H9 (cell line): ENCODE results near the gene TUBGCP6. TPM values are rescaled to one million over a fixed set of nuclear protein-coding genes. Genes with fewer than 3 reads are reported as not detected.

Experiments used
- DNase-seq: peaks from one replicate; pipeline ENCODE4 v3.0.0-alpha.2; 2017
- H2AFZ ChIP-seq: one replicate; pipeline ENCODE4 v1.6.1; 2013; ENCODE audit warnings: mild to moderate bottlenecking, low read length, control low read depth, moderate library complexity
- H2AK5ac ChIP-seq: 2 replicates; pipeline ENCODE4 v1.6.1; 2013; ENCODE audit warnings: low read length, control low read depth, mixed read lengths; ENCODE audit not compliant: insufficient read length
- H2BK120ac ChIP-seq: one replicate; pipeline ENCODE4 v1.6.1; 2013; ENCODE audit warnings: low read depth, mild to moderate bottlenecking, low read length, control low read depth, inconsistent platforms; ENCODE audit not compliant: poor library complexity, severe bottlenecking
- H2BK12ac ChIP-seq: 2 replicates; pipeline ENCODE4 v1.6.1; 2013; ENCODE audit warnings: low read length, control low read depth, mixed read lengths, low read depth; ENCODE audit not compliant: insufficient read length
- H2BK15ac ChIP-seq: 2 replicates; pipeline ENCODE4 v1.6.1; 2013; ENCODE audit warnings: low read depth, low read length, control low read depth
- H2BK20ac ChIP-seq: one replicate; pipeline ENCODE4 v1.6.1; 2013; ENCODE audit warnings: low read depth, mild to moderate bottlenecking, low read length, control low read depth, inconsistent platforms; ENCODE audit not compliant: poor library complexity, severe bottlenecking
- H2BK5ac ChIP-seq: 2 replicates; pipeline ENCODE4 v1.6.1; 2013; ENCODE audit warnings: low read length, control low read depth, mixed read lengths; ENCODE audit not compliant: insufficient read length
- H3K14ac ChIP-seq: 2 replicates; pipeline ENCODE4 v1.6.1; 2013; ENCODE audit warnings: low read length, control low read depth; ENCODE audit not compliant: insufficient read depth
- H3K18ac ChIP-seq: 2 replicates; pipeline ENCODE4 v1.6.1; 2013; ENCODE audit warnings: low read depth, mild to moderate bottlenecking, mixed read lengths, low read length, control low read depth; ENCODE audit not compliant: insufficient read length
- H3K23ac ChIP-seq: 2 replicates; pipeline ENCODE4 v1.6.1; 2013; ENCODE audit warnings: low read length, control low read depth, mixed read lengths, low read depth; ENCODE audit not compliant: insufficient read length
- H3K23me2 ChIP-seq: 2 replicates; pipeline ENCODE4 v1.6.1; 2013; ENCODE audit warnings: low read depth, mild to moderate bottlenecking, mixed read lengths, low read length, control low read depth; ENCODE audit not compliant: insufficient read length, poor library complexity, severe bottlenecking
- H3K27ac ChIP-seq: 2 replicates; pipeline ENCODE4 v1.5.1; 2013; ENCODE audit warnings: low read length, control low read depth, mixed read lengths, low read depth; ENCODE audit not compliant: insufficient read length
- H3K27me3 ChIP-seq: 2 replicates; pipeline ENCODE4 v1.6.1; 2013; ENCODE audit warnings: low read length, control low read depth, inconsistent platforms; ENCODE audit not compliant: insufficient read depth
- H3K4ac ChIP-seq: 2 replicates; pipeline ENCODE4 v1.6.1; 2013; ENCODE audit warnings: low read depth, mild to moderate bottlenecking, control low read depth, inconsistent platforms, low read length, moderate library complexity
- H3K4me1 ChIP-seq: 2 replicates; pipeline ENCODE4 v1.6.1; 2013; ENCODE audit warnings: low read length, control low read depth, inconsistent platforms; ENCODE audit not compliant: insufficient read depth
- H3K4me2 ChIP-seq: 2 replicates; pipeline ENCODE4 v1.6.1; 2013; ENCODE audit warnings: low read length, control low read depth, mixed read lengths; ENCODE audit not compliant: insufficient read length, insufficient read depth
- H3K56ac ChIP-seq: 2 replicates; pipeline ENCODE4 v1.6.1; 2013; ENCODE audit warnings: low read depth, mild to moderate bottlenecking, mixed read lengths, low read length, control low read depth; ENCODE audit not compliant: insufficient read length
- H3K79me1 ChIP-seq: 2 replicates; pipeline ENCODE4 v1.6.1; 2013; ENCODE audit warnings: low read depth, mild to moderate bottlenecking, moderate library complexity, low read length, control low read depth, inconsistent platforms; ENCODE audit not compliant: insufficient read depth, poor library complexity, severe bottlenecking
- H3K79me2 ChIP-seq: 2 replicates; pipeline ENCODE4 v1.6.1; 2013; ENCODE audit warnings: low read length, control low read depth, inconsistent platforms; ENCODE audit not compliant: insufficient read depth
- H3K9ac ChIP-seq: 2 replicates; pipeline ENCODE4 v1.6.1; 2013; ENCODE audit warnings: low read length, control low read depth, mixed read lengths; ENCODE audit not compliant: insufficient read length; ENCODE audit errors: extremely low read depth
- H3K9me3 ChIP-seq: one replicate; pipeline ENCODE4 v1.6.1; 2013; ENCODE audit warnings: low read depth, low read length, inconsistent platforms; ENCODE audit not compliant: control insufficient read depth
- H3T11ph ChIP-seq: one replicate; pipeline ENCODE4 v1.6.1; 2013; ENCODE audit warnings: mild to moderate bottlenecking, low read length, control low read depth, inconsistent platforms
- H4K20me1 ChIP-seq: one replicate; pipeline ENCODE4 v1.6.1; 2013; ENCODE audit not compliant: control insufficient read depth, insufficient read length, insufficient read depth
- H4K5ac ChIP-seq: 2 replicates; pipeline ENCODE4 v1.6.1; 2013; ENCODE audit warnings: low read depth, mild to moderate bottlenecking, mixed read lengths, low read length, control low read depth; ENCODE audit not compliant: insufficient read length
- H4K8ac ChIP-seq: replicated peaks from 2 replicates; pipeline ENCODE4 v1.6.1; 2013; ENCODE audit warnings: low read length, control low read depth, mixed read lengths, low read depth; ENCODE audit not compliant: insufficient read length
- H4K91ac ChIP-seq: 2 replicates; pipeline ENCODE4 v1.6.1; 2013; ENCODE audit warnings: low read depth, mild to moderate bottlenecking, moderate library complexity, mixed read lengths, low read length, control low read depth; ENCODE audit not compliant: insufficient read length
- H3K27ac Mint-ChIP-seq, 3 experiments: 2 replicates in 2 of 3; 3 replicates in 1 of 3; pipeline ENCODE4 v1.8.0; 2020 to 2021; ENCODE audit warnings: mixed read lengths in 3 of 3, mild to moderate bottlenecking in 1 of 3, moderate library complexity in 1 of 3
- H3K27me3 Mint-ChIP-seq: 2 replicates; pipeline ENCODE4 v1.8.0; 2021; ENCODE audit warnings: low read depth, mild to moderate bottlenecking, moderate library complexity, mixed read lengths
- H3K36me3 Mint-ChIP-seq, 3 experiments: 2 replicates in 2 of 3; 3 replicates in 1 of 3; pipeline ENCODE4 v1.8.0; 2020 to 2021; ENCODE audit warnings: low read depth in 3 of 3, mixed read lengths in 3 of 3; ENCODE audit not compliant: insufficient read depth in 1 of 3
- H3K4me1 Mint-ChIP-seq, 2 experiments: 2 replicates each; pipeline ENCODE4 v1.8.0; 2020; ENCODE audit warnings: mixed read lengths in 2 of 2
- H3K4me3 Mint-ChIP-seq, 2 experiments: 2 replicates in 1 of 2; 3 replicates in 1 of 2; pipeline ENCODE4 v1.8.0; 2020 to 2021; ENCODE audit warnings: mild to moderate bottlenecking in 2 of 2, mixed read lengths in 2 of 2, moderate library complexity in 1 of 2
- H3K9me3 Mint-ChIP-seq, 2 experiments: 2 replicates in 1 of 2; 3 replicates in 1 of 2; pipeline ENCODE4 v1.8.0; 2020; ENCODE audit warnings: mild to moderate bottlenecking in 2 of 2, mixed read lengths in 2 of 2, moderate library complexity in 1 of 2
- WGBS: extraction: QIAGEN DNeasy Blood & Tissue Kit; methylation state at CpG from one replicate; pipeline ENCODE4 v1.1.7; 2013; ENCODE audit warnings: missing lambda C conversion rate, low lambda C conversion rate, mixed read lengths; ENCODE audit not compliant: insufficient read length; ENCODE audit errors: extremely low coverage; 5-methylcytosine and 5-hydroxymethylcytosine counted together
- total RNA-seq: library from RNA; stranded (reverse); gene quantifications from 2 replicates; pipeline ENCODE4 v1.2.1, GENCODE V29; 2021
- TF ChIP-seq, protein P1 (sequence below): fragments of 200-600 bp; sonication (generic); conservative IDR thresholded peaks from 3 replicates; pipeline ENCODE4 v1.8.0; 2021; ENCODE audit warnings: antibody characterized with exemption, mild to moderate bottlenecking

Gene TUBGCP6
- total RNA-seq, 1 experiment from 2014 or later: 29.0 TPM

DNA sequence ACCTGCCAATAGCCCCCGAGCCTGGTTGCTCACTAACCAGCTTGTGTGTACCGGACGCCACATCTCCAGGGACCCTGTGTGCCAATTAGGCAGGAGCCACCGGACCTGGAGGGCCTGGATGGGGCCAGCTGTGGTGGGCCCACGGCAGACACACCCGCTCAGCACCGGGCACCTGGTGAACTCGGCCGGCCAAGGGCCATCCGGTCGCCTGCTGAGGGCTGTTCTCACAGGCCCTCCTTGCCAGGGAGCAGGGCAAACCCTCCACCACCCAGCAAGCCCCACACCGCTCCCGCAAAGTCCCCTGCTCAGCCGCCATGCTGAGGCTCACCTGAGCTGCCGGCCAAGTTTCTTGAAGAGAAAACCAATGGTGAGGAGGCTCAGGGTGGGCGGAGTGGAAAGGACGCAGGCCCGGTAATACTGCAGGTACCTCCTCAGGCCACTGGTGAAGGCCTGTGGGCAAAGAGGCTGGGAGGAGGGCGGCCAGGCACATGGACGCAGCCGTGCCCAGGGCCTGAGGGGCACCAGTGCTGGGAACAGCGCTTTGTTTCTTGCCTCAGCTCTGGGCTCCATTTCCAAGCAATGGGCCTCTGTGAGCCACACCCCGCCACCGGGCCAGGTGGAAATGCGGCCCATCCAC is 17.1 kb downstream of the TUBGCP6 start:
- Histone ChIP-seq H2AFZ (no peak overlapping the region), H4K91ac (no peak overlapping the region), H3K79me1 (no peaks in the 10 kb centered on the region), H3K27me3 (no peaks in the 10 kb centered on the region), H4K8ac (no peak overlapping the region), H3K9ac (no peak overlapping the region), H4K20me1 (no peaks in the 10 kb centered on the region), H3K18ac (no peak overlapping the region), H2BK20ac (no peak overlapping the region), H2AK5ac (no peak overlapping the region), H3K79me2 (no peaks in the 10 kb centered on the region), H3K27ac (no peak overlapping the region), H2BK15ac (no peak overlapping the region), H3K56ac (no peak overlapping the region), H3K14ac (no peak overlapping the region), H4K5ac (no peak overlapping the region), H3K4me1 (no peaks in the 10 kb centered on the region), H3K4me2 (no peak overlapping the region), H2BK120ac (no peak overlapping the region), H3K4ac (no peak overlapping the region), H3K23me2 (no peaks in the 10 kb centered on the region), H3T11ph (no peak overlapping the region), H3K9me3 (no peaks in the 10 kb centered on the region), H2BK5ac (no peak overlapping the region), H3K23ac (no peak overlapping the region), H2BK12ac (no peak overlapping the region)
- H3K4me3 Mint-ChIP-seq: no peak overlapping the region
- H3K36me3 Mint-ChIP-seq: peaks cover 14 to 31% (median 25%) of the 10 kb centered on the region in 3 experiments
- DNase-seq: no peak
- TF ChIP-seq, protein P1, sequence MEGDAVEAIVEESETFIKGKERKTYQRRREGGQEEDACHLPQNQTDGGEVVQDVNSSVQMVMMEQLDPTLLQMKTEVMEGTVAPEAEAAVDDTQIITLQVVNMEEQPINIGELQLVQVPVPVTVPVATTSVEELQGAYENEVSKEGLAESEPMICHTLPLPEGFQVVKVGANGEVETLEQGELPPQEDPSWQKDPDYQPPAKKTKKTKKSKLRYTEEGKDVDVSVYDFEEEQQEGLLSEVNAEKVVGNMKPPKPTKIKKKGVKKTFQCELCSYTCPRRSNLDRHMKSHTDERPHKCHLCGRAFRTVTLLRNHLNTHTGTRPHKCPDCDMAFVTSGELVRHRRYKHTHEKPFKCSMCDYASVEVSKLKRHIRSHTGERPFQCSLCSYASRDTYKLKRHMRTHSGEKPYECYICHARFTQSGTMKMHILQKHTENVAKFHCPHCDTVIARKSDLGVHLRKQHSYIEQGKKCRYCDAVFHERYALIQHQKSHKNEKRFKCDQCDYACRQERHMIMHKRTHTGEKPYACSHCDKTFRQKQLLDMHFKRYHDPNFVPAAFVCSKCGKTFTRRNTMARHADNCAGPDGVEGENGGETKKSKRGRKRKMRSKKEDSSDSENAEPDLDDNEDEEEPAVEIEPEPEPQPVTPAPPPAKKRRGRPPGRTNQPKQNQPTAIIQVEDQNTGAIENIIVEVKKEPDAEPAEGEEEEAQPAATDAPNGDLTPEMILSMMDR: no peak
- peak overlapping the region in 2 of 3 experiments; percentile 33 to 77; a peak in 3 of 7 replicates for H3K27ac Mint-ChIP-seq
- peaks cover 0 to 2% of the 10 kb centered on the region in 2 experiments; a peak in 1 of 5 replicates for H3K9me3 Mint-ChIP-seq
- H3K4me1 Mint-ChIP-seq: no peaks in the 10 kb centered on the region
- WGBS: no CpG with 5 or more reads among the region's 25 CpGs
- no peaks in the 10 kb centered on the region for H3K27me3 Mint-ChIP-seq
